K562 (cell line): Measurements from ENCODE around the gene GPR107. TPM values are rescaled to one million over a fixed set of nuclear protein-coding genes. Genes with fewer than 3 reads are reported as not detected.

Experiments used
- ATAC-seq: fragments of 200-7000 bp; cut with Tn5 transposase; 3 replicates; pipeline ENCODE4 v1.9.1; 2020; ENCODE audit warnings: moderate library complexity
- BruUV-seq: library from RNA; stranded (reverse); fragments of 400-500 nt; replicated peaks from 2 replicates; lab custom pipeline; 2021; lab: Mats Ljungman, UMichigan
- CTCF ChIA-PET: fragments of 300-600 bp; formaldehyde crosslinking; extraction: SDS; loops from one replicate; lab custom pipeline; 2021; ENCODE audit warnings: low intra/inter-chr PET ratio; lab: Yijun Ruan, JAX
- POLR2A ChIA-PET: fragments of 300-600, 350-650 bp; sonication (Branson Sonifier 250); formaldehyde crosslinking; extraction: SDS; loops from one replicate; lab custom pipeline; 2021; ENCODE audit warnings: antibody characterized with exemption, inconsistent platforms; lab: Yijun Ruan, JAX
- DNase-seq, 4 experiments: peaks; one replicate each; pipeline versions ENCODE4 v3.0.0 to v3.0.0-alpha.2; 2011 to 2018; ENCODE audit warnings: low spot score in 3 of 4, mixed read lengths in 3 of 4; ENCODE audit errors: extremely low read depth in 1 of 4
- FAIRE-seq: peaks from 2 replicates; lab custom pipeline; 2011; peaks lifted over from hg19 to GRCh38; lab: Jason Lieb, UNC
- H2AFZ ChIP-seq: 2 replicates; pipeline ENCODE4 v1.6.0; 2011; ENCODE audit warnings: low read depth, low read length, control low read depth, inconsistent platforms
- H3K27ac ChIP-seq: fragments of 200-600 bp; 3 replicates; pipeline ENCODE4 v1.8.0; 2011; ENCODE audit warnings: low read depth, mild to moderate bottlenecking, control low read depth, inconsistent platforms, low read length, moderate library complexity, mixed read lengths; ENCODE audit errors: extremely low read depth
- H3K27me3 ChIP-seq, 2 experiments: fragments of 300-600 bp in 1 of 2; 2 replicates in 1 of 2; 3 replicates in 1 of 2; pipeline versions ENCODE4 v1.6.0 to v1.8.0; 2011; ENCODE audit warnings: inconsistent platforms in 2 of 2, low read length in 2 of 2, mild to moderate bottlenecking in 1 of 2, mixed read lengths in 1 of 2, moderate library complexity in 1 of 2; ENCODE audit not compliant: control insufficient read depth in 2 of 2, insufficient read depth in 2 of 2
- H3K36me3 ChIP-seq: fragments of 300-600 bp; 3 replicates; pipeline ENCODE4 v1.8.0; 2011; ENCODE audit warnings: mild to moderate bottlenecking, low read length, inconsistent platforms; ENCODE audit not compliant: control insufficient read depth, insufficient read depth
- H3K4me1 ChIP-seq, 2 experiments: fragments of 200-600 bp in 1 of 2; replicated peaks in 1 of 2; 2 replicates in 1 of 2; 3 replicates in 1 of 2; pipeline versions ENCODE4 v1.5.1 to v1.8.0; 2011; ENCODE audit warnings: inconsistent platforms in 2 of 2, low read length in 2 of 2, mild to moderate bottlenecking in 1 of 2, mixed read lengths in 1 of 2, moderate library complexity in 1 of 2; ENCODE audit not compliant: control insufficient read depth in 2 of 2, insufficient read depth in 2 of 2
- H3K4me2 ChIP-seq: 2 replicates; pipeline ENCODE4 v1.6.1; 2011; ENCODE audit warnings: low read length, control low read depth, inconsistent platforms, mixed read lengths; ENCODE audit not compliant: insufficient read depth
- H3K4me3 ChIP-seq: fragments of 200-600 bp; sonication (generic), shearing (Covaris generic); 2 replicates; pipeline ENCODE4 v1.5.1; 2016; ENCODE audit warnings: control low read depth, inconsistent platforms
- H3K79me2 ChIP-seq: fragments of 200-600 bp; 3 replicates; pipeline ENCODE4 v1.8.0; 2011; ENCODE audit warnings: low read length, inconsistent platforms; ENCODE audit not compliant: control insufficient read depth, insufficient read depth
- H3K9ac ChIP-seq, 2 experiments: 2 replicates each; pipeline versions ENCODE4 v1.6.0 to v1.6.1; 2011; ENCODE audit warnings: low read depth in 2 of 2, low read length in 2 of 2, control low read depth in 1 of 2, inconsistent platforms in 1 of 2, mild to moderate bottlenecking in 1 of 2, mixed read lengths in 1 of 2; ENCODE audit not compliant: insufficient read depth in 1 of 2
- H3K9me1 ChIP-seq: one replicate; pipeline ENCODE4 v1.6.0; 2011; ENCODE audit warnings: inconsistent platforms, mild to moderate bottlenecking, low read length, moderate library complexity; ENCODE audit not compliant: control insufficient read depth, insufficient read depth
- H3K9me3 ChIP-seq: replicated peaks from 2 replicates; pipeline ENCODE4 v1.5.1; 2011; ENCODE audit warnings: low read depth, low read length, inconsistent platforms; ENCODE audit not compliant: control insufficient read depth, insufficient read depth
- H4K20me1 ChIP-seq: replicated peaks from 2 replicates; pipeline ENCODE4 v1.6.1; 2011; ENCODE audit warnings: low read length, inconsistent platforms, mixed read lengths; ENCODE audit not compliant: control insufficient read depth, insufficient read depth
- ARID3B ChIP-seq: fragments of 250-450 bp; sonication (Bioruptor Pico); IDR thresholded peaks from 2 replicates; pipeline ENCODE4 v1.4.0; 2020; ENCODE audit warnings: borderline replicate concordance
- CTCF ChIP-seq, 3 experiments: IDR thresholded peaks in 2 of 3; conservative IDR thresholded peaks in 1 of 3; 2 replicates each; pipeline ENCODE4 v1.5.1; 2011 to 2012; ENCODE audit warnings: low read length in 3 of 3, mild to moderate bottlenecking in 3 of 3, control low read depth in 2 of 3, improper control_type of control experiment in 1 of 3, inconsistent platforms in 1 of 3, low read depth in 1 of 3, mixed read lengths in 1 of 3, moderate library complexity in 1 of 3; ENCODE audit not compliant: insufficient read depth in 2 of 3
- ERF ChIP-seq: fragments of 450-650 bp; formaldehyde crosslinking; IDR thresholded peaks from 2 replicates; pipeline ENCODE4 v1.4.0; 2020; ENCODE audit warnings: mild to moderate bottlenecking, mixed read lengths
- ETV6 ChIP-seq, 3 experiments: fragments of 150-350 bp in 1 of 3; sonication (generic) in 1 of 3; formaldehyde crosslinking in 1 of 3; IDR thresholded peaks; 2 replicates each; pipeline versions ENCODE4 v1.6.1 to v1.8.0; 2014 to 2022; ENCODE audit warnings: borderline replicate concordance in 2 of 3, low read depth in 2 of 3, antibody characterized with exemption in 1 of 3, low read length in 1 of 3, mild to moderate bottlenecking in 1 of 3, missing genetic modification reagents in 1 of 3
- FIP1L1 ChIP-seq: fragments of 200-400 bp; formaldehyde crosslinking; IDR thresholded peaks from 2 replicates; pipeline ENCODE4 v1.6.1; 2018; ENCODE audit warnings: mild to moderate bottlenecking, low read depth, low read length; ENCODE audit not compliant: poor library complexity, severe bottlenecking
- SMARCC2 ChIP-seq: fragments of 450-650 bp; IDR thresholded peaks from 2 replicates; pipeline ENCODE4 v1.6.1; 2017; ENCODE audit warnings: antibody characterized with exemption, moderate library complexity, mild to moderate bottlenecking, low read depth
- SNIP1 ChIP-seq: fragments of 450-650 bp; IDR thresholded peaks from 2 replicates; pipeline ENCODE4 v1.7.1; 2017; ENCODE audit warnings: low read depth, mild to moderate bottlenecking
- SRSF7 ChIP-seq: fragments of 200-400 bp; formaldehyde crosslinking; optimal IDR thresholded peaks from 2 replicates; pipeline ENCODE3; 2017; ENCODE audit warnings: mild to moderate bottlenecking, low read depth, low read length
- ZBTB9 ChIP-seq: fragments of 450-650 bp; formaldehyde crosslinking; IDR thresholded peaks from 2 replicates; pipeline ENCODE4 v1.4.0; 2020; ENCODE audit warnings: mild to moderate bottlenecking, moderate library complexity
- ZEB2 ChIP-seq: fragments of 450-650 bp; IDR thresholded peaks from 2 replicates; pipeline ENCODE4 v1.6.1; 2016
- WGBS: fragments of 100-300 bp; shearing (Covaris generic); methylation state at CpG from one replicate; pipeline ENCODE4 v1.1.6; 2016; ENCODE audit warnings: low coverage, mixed read lengths; ENCODE audit not compliant: insufficient coverage; ENCODE audit errors: missing lambda C conversion rate; 5-methylcytosine and 5-hydroxymethylcytosine counted together
- in situ Hi-C: fragments of 300-500 bp; cut with MboI; formaldehyde crosslinking; loops from 4 replicates; pipeline ENCODE4 v1.15.0; 2018; ENCODE audit warnings: inconsistent platforms, mixed read lengths
- intact Hi-C: fragments of 100-400 bp; cut with micrococcal nuclease; formaldehyde crosslinking; loops from 2 replicates; pipeline ENCODE4 v1.14.2; 2022
- polyA plus RNA-seq, 8 experiments: library from polyadenylated mRNA; depleted of rRNA in 4 of 8; stranded (reverse) in 5 of 8; unstranded in 3 of 8; fragments of >200 nt; fragmentation: Nextera tagmentation in 2 of 8; fragmentation: Illumina TruSeq in 1 of 8; extraction: Ambion mirVana in 2 of 8; extraction: Trizol in 1 of 8; gene quantifications; 2 replicates each; pipeline versions ENCODE4 v1.2.1 to v1.2.3, GENCODE V29; 2011 to 2014; ENCODE audit warnings: inconsistent platforms in 1 of 8, missing spikeins in 1 of 8
- total RNA-seq, 7 experiments: library from RNA; depleted of rRNA in 6 of 7; stranded (reverse); fragments of >200 nt in 6 of 7; fragmentation: Illumina TruSeq in 2 of 7; extraction: Trizol in 2 of 7; gene quantifications; 2 replicates each; pipeline versions ENCODE4 v1.2.1 to v1.2.3, GENCODE V29; 2011 to 2021; ENCODE audit warnings: low replicate concordance in 1 of 7

The GPR107 gene
- total and polyA plus RNA-seq, 9 of the 15 experiments (the other 6 are each of a cell fraction or from before 2014, with no cell fraction given), result 3.2 to 34.6 (median 14.4) TPM

GRCh38 chr9:130110166-130110565, 56.5 kb downstream of the GPR107 start:
- no peaks in the 10 kb centered on the region for H3K9me1 ChIP-seq
- no peak for ATAC-seq
- ChIA-PET CTCF (interaction anchor here (1.1 kb wide), 1 partner anchor 126 kb away, joined by 3 read pairs; no protein-coding TSS in a partner anchor), POLR2A (interaction anchor here (1.1 kb wide), 1 partner anchor 9 kb away, joined by 4 read pairs; no protein-coding TSS in a partner anchor)
- H3K36me3 ChIP-seq, result peaks cover 49% of the 10 kb centered on the region
- no peaks in the 10 kb centered on the region for H3K79me2 ChIP-seq
- no TSS peak for BruUV-seq
- no peak overlapping the region for H3K4me2 ChIP-seq
- no peak for DNase-seq
- in situ Hi-C loops, result loop anchor here (5.0 kb wide), 2 partner anchors 127 to 237 kb away; no protein-coding TSS in a partner anchor
- no peak overlapping the region for H3K4me3 ChIP-seq
- no peak overlapping the region for H3K27ac ChIP-seq
- WGBS, result 97% methylated on average over 5 of the region's 5 CpGs
- no peak overlapping the region for H2AFZ ChIP-seq
- no peaks in the 10 kb centered on the region for H3K9me3 ChIP-seq
- intact Hi-C loops, result loop anchor here (5.0 kb wide), 1 partner anchor 57 kb away; no protein-coding TSS in a partner anchor
- H3K4me1 ChIP-seq, result peaks cover 12 to 15% of the 10 kb centered on the region in 2 experiments; a peak in 4 of 5 replicates
- no peak overlapping the region for H3K9ac ChIP-seq
- no peaks in the 10 kb centered on the region for H3K27me3 ChIP-seq
- no peak for FAIRE-seq
- H4K20me1 ChIP-seq, result peaks cover 9% of the 10 kb centered on the region
- no peak for TF ChIP-seq ZBTB9 (CRISPR knock-in tag)
- TF ChIP-seq ARID3B (CRISPR knock-in tag), result no peak
- no peak for TF ChIP-seq SNIP1
- TF ChIP-seq FIP1L1, result no peak
- peak; percentile 19 to 44 (median 33); a peak in 4 of 6 replicates for TF ChIP-seq CTCF (IDR thresholded peaks at IDR 0.05 in 2 of 3, conservative IDR thresholded peaks at IDR 0.05 in 1 of 3; ENCODE audit: insufficient read depth in 2 of 3, low read depth in 1 of 3, low read length in 3 of 3)
- no peak for TF ChIP-seq SRSF7
- no peak for TF ChIP-seq ERF (CRISPR knock-in tag)
- no peak for TF ChIP-seq ZEB2
- TF ChIP-seq ETV6 (IDR thresholded peaks at IDR 0.05; ENCODE audit: borderline replicate concordance in 1 of 2, low read depth in 2 of 2, low read length in 1 of 2), result no peak
- no peak for TF ChIP-seq ETV6 (CRISPR knock-in tag; IDR thresholded peaks at IDR 0.05; ENCODE audit: borderline replicate concordance)
- TF ChIP-seq SMARCC2, result no peak
